ENCODE results near the gene SUFU.
"Not testable (repeated sequence)": the region's sequence is repeated elsewhere in the genome, so short reads cannot be mapped to it uniquely, and the experiment has no call there.

The SUFU gene

GRCh38 chr10:102503264-102504178 lies at the start of gene SUFU:
SUFU (plus strand) TSS chr10:102503972; CDS start chr10:102504153, 181 bp downstream.
- H2AFZ ChIP-seq (ENCODE audit: low read length, unreplicated experiment) = peak within 1 kb of the TSS; percentile 66
- H3K79me2 ChIP-seq (ENCODE audit: control insufficient read depth, insufficient read depth, low read length, unreplicated experiment) = peaks cover 43% of the 10 kb centered on the region
- H3K36me3 ChIP-seq (ENCODE audit: insufficient read depth, low read length) = no peaks in the 10 kb centered on the region
- no peaks in the 10 kb centered on the region for H3K27me3 ChIP-seq (ENCODE audit: insufficient read depth, low read length)
- no peak within 1 kb of the TSS for H3K27ac ChIP-seq (ENCODE audit: low read depth, low read length)
- H3K4me3 ChIP-seq (ENCODE audit: low read depth, low read length) = peak within 1 kb of the TSS; percentile 87
- peaks cover 20% of the 10 kb centered on the region for H3K4me1 ChIP-seq (ENCODE audit: control insufficient read depth, insufficient read depth, low read length, unreplicated experiment)

- not testable (repeated sequence) for H3K79me2 ChIP-seq (ENCODE audit: control insufficient read depth, insufficient read depth, low read length, unreplicated experiment); H3K27me3 ChIP-seq (ENCODE audit: insufficient read depth, low read length); H3K4me3 ChIP-seq (ENCODE audit: low read depth, low read length); H2AFZ ChIP-seq (ENCODE audit: low read length, unreplicated experiment); H3K36me3 ChIP-seq (ENCODE audit: insufficient read depth, low read length)
- peaks cover 44% of the 10 kb centered on the region for H3K4me1 ChIP-seq (ENCODE audit: control insufficient read depth, insufficient read depth, low read length, unreplicated experiment)
- H3K27ac ChIP-seq (ENCODE audit: low read depth, low read length) = peak overlapping the region; percentile 70
Measured at GRCh38 chr10:102454662-102455487, 48.9 kb upstream of the SUFU start.

- Histone ChIP-seq H3K79me2 (ENCODE audit: control insufficient read depth, insufficient read depth, low read length, unreplicated experiment) (peaks cover 2% of the 10 kb centered on the region), H3K27me3 (ENCODE audit: insufficient read depth, low read length) (no peaks in the 10 kb centered on the region), H3K4me1 (ENCODE audit: control insufficient read depth, insufficient read depth, low read length, unreplicated experiment) (peaks cover 44% of the 10 kb centered on the region), H3K4me3 (ENCODE audit: low read depth, low read length) (no peak overlapping the region), H3K36me3 (ENCODE audit: insufficient read depth, low read length) (no peaks in the 10 kb centered on the region), H3K27ac (ENCODE audit: low read depth, low read length) (peak overlapping the region; percentile 65), H2AFZ (ENCODE audit: low read length, unreplicated experiment) (peak overlapping the region; percentile 62)
Measured at GRCh38 chr10:102455893-102456471, 47.8 kb upstream of the SUFU start.

- H3K36me3 ChIP-seq (ENCODE audit: insufficient read depth, low read length) = no peaks in the 10 kb centered on the region
- no peak overlapping the region for H2AFZ ChIP-seq (ENCODE audit: low read length, unreplicated experiment)
- no peaks in the 10 kb centered on the region for H3K27me3 ChIP-seq (ENCODE audit: insufficient read depth, low read length)
- H3K4me1 ChIP-seq (ENCODE audit: control insufficient read depth, insufficient read depth, low read length, unreplicated experiment) = peaks cover 34% of the 10 kb centered on the region
- no peaks in the 10 kb centered on the region for H3K79me2 ChIP-seq (ENCODE audit: control insufficient read depth, insufficient read depth, low read length, unreplicated experiment)
- no peak overlapping the region for H3K27ac ChIP-seq (ENCODE audit: low read depth, low read length)
- no peak overlapping the region for H3K4me3 ChIP-seq (ENCODE audit: low read depth, low read length)
Measured at GRCh38 chr10:102457591-102458150, 46.1 kb upstream of the SUFU start.

- no peak overlapping the region for H3K4me3 ChIP-seq (ENCODE audit: low read depth, low read length)
Measured at GRCh38 chr10:102458656-102459055, 45.1 kb upstream of the SUFU start.

GRCh38 chr10:102460836-102461186 lies 43.0 kb upstream of the SUFU start:
- Histone ChIP-seq H3K27me3 (ENCODE audit: insufficient read depth, low read length) (no peaks in the 10 kb centered on the region), H3K79me2 (ENCODE audit: control insufficient read depth, insufficient read depth, low read length, unreplicated experiment) (no peaks in the 10 kb centered on the region), H3K4me3 (ENCODE audit: low read depth, low read length) (peak overlapping the region; percentile 70), H2AFZ (ENCODE audit: low read length, unreplicated experiment) (peak overlapping the region; percentile 63), H3K36me3 (ENCODE audit: insufficient read depth, low read length) (no peaks in the 10 kb centered on the region), H3K27ac (ENCODE audit: low read depth, low read length) (no peak overlapping the region), H3K4me1 (ENCODE audit: control insufficient read depth, insufficient read depth, low read length, unreplicated experiment) (peaks cover 7% of the 10 kb centered on the region)

More at GRCh38 chr10:102458656-102459055, 45.1 kb upstream of the SUFU start:
- Histone ChIP-seq H3K27me3 (ENCODE audit: insufficient read depth, low read length) (no peaks in the 10 kb centered on the region), H3K36me3 (ENCODE audit: insufficient read depth, low read length) (no peaks in the 10 kb centered on the region), H3K4me1 (ENCODE audit: control insufficient read depth, insufficient read depth, low read length, unreplicated experiment) (peaks cover 24% of the 10 kb centered on the region), H3K79me2 (ENCODE audit: control insufficient read depth, insufficient read depth, low read length, unreplicated experiment) (no peaks in the 10 kb centered on the region), H3K27ac (ENCODE audit: low read depth, low read length) (no peak overlapping the region), H2AFZ (ENCODE audit: low read length, unreplicated experiment) (no peak overlapping the region)

GRCh38 chr10:102461187-102462054 lies 42.4 kb upstream of the SUFU start:
- Histone ChIP-seq H3K4me1 (ENCODE audit: control insufficient read depth, insufficient read depth, low read length, unreplicated experiment) (peaks cover under 1% of the 10 kb centered on the region), H3K27ac (ENCODE audit: low read depth, low read length) (no peak overlapping the region), H3K4me3 (ENCODE audit: low read depth, low read length) (peak overlapping the region; percentile 70), H3K79me2 (ENCODE audit: control insufficient read depth, insufficient read depth, low read length, unreplicated experiment) (no peaks in the 10 kb centered on the region), H3K36me3 (ENCODE audit: insufficient read depth, low read length) (no peaks in the 10 kb centered on the region), H2AFZ (ENCODE audit: low read length, unreplicated experiment) (peak overlapping the region; percentile 72), H3K27me3 (ENCODE audit: insufficient read depth, low read length) (no peaks in the 10 kb centered on the region)

GRCh38 chr10:102462512-102463054 lies 41.2 kb upstream of the SUFU start:
- H3K36me3 ChIP-seq (ENCODE audit: insufficient read depth, low read length) = no peaks in the 10 kb centered on the region
- no peaks in the 10 kb centered on the region for H3K27me3 ChIP-seq (ENCODE audit: insufficient read depth, low read length)
- no peak overlapping the region for H3K27ac ChIP-seq (ENCODE audit: low read depth, low read length)
- no peaks in the 10 kb centered on the region for H3K79me2 ChIP-seq (ENCODE audit: control insufficient read depth, insufficient read depth, low read length, unreplicated experiment)
- no peaks in the 10 kb centered on the region for H3K4me1 ChIP-seq (ENCODE audit: control insufficient read depth, insufficient read depth, low read length, unreplicated experiment)
- H3K4me3 ChIP-seq (ENCODE audit: low read depth, low read length) = no peak overlapping the region
- no peak overlapping the region for H2AFZ ChIP-seq (ENCODE audit: low read length, unreplicated experiment)

GRCh38 chr10:102463983-102464382 lies 39.8 kb upstream of the SUFU start:
- H3K27ac ChIP-seq (ENCODE audit: low read depth, low read length) = no peak overlapping the region
- H3K79me2 ChIP-seq (ENCODE audit: control insufficient read depth, insufficient read depth, low read length, unreplicated experiment) = no peaks in the 10 kb centered on the region
- H3K27me3 ChIP-seq (ENCODE audit: insufficient read depth, low read length) = no peaks in the 10 kb centered on the region
- H2AFZ ChIP-seq (ENCODE audit: low read length, unreplicated experiment) = no peak overlapping the region
- H3K4me3 ChIP-seq (ENCODE audit: low read depth, low read length) = no peak overlapping the region
- no peaks in the 10 kb centered on the region for H3K36me3 ChIP-seq (ENCODE audit: insufficient read depth, low read length)
- H3K4me1 ChIP-seq (ENCODE audit: control insufficient read depth, insufficient read depth, low read length, unreplicated experiment) = peaks cover 11% of the 10 kb centered on the region

Measured in ACC112 (cell line).